Activated gamma-delta T cell treated with anti-CD3 and anti-CD28 coated beads, Interleukin-2, amount 50 U/mL, for 16 hours (primary cell): ENCODE measurements around the gene CTNNAL1.
"Not testable (repeated sequence)": the region's sequence is repeated elsewhere in the genome, so short reads cannot be mapped to it uniquely, and the experiment has no call there.

Experiments
- DNase-seq: peaks from one replicate; pipeline ENCODE4 v3.0.0-alpha.2; 2020; ENCODE audit warnings: low read depth

CTNNAL1 gene

DNA sequence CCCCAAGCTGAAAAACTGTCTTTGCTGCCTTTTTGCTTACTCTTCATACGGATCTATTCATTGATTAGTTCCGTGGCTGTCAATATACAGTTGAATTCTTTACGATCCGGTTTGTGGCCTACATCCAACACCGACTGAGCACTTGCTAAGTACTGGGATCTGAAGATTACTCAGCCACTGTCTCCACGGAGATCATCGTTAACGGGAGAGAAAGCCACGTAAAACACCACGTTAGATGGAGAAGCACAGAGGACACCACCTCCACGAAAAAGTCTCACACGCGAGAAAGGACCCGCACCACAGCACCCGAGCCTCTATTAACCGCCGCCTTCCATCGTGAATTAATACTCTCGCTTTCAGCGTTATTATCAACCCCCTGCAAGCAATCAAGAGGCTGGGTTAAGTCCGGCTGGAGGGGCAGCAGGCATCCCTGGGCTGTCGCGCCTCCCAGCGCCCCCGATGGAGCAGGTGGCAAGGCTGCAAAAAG lies 80.0 kb downstream of the CTNNAL1 start:
- no peak for DNase-seq

GRCh38 chr9:108928386-108928785 lies 84.9 kb downstream of the CTNNAL1 start:
- DNase-seq: no peak

DNA sequence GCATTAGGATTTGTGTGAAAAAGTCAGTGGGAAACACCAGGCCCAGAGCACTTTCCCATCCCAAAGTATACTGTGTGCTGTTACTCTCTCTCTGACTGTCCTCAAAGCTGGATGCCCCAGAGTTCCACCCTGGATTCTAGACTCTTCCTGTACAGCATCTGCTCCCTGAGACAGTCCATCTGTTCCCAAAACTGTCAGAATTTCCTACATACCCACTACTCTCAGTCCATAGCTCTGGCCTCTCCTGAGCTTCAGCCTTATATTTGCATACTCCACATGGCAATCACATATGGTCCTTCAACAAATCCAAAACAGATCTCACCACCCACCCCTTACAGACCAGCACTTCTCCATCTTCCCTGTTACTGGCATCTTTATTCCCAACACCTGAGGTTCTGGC lies 88.8 kb downstream of the CTNNAL1 start:
- no peak for DNase-seq

- DNase-seq: no peak
These were observed 92.1 kb downstream of the CTNNAL1 start for GRCh38 chr9:108921200-108921599.

DNA sequence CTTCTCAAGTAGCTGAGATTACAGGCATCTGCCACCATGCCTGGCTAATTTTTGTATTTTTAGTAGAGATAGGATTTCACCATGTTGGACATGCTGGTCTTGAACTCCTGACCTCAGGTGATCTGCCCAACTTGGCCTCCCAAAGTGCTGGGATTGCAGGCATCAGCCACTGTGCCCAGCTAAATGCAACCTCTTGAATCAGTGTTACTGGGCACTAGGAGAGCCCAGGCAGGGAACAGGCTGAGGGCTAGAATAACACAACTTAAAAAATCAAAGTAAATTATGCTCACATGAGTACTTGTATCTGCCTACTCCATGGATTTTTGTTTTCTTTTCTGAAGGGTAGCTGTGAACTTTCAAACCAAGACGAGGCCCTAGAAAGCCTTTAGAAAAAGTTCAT lies 92.9 kb downstream of the CTNNAL1 start:
- not testable (repeated sequence) for DNase-seq

- no peak for DNase-seq
These were observed 93.8 kb downstream of the CTNNAL1 start for GRCh38 chr9:108919517-108919916.

DNA sequence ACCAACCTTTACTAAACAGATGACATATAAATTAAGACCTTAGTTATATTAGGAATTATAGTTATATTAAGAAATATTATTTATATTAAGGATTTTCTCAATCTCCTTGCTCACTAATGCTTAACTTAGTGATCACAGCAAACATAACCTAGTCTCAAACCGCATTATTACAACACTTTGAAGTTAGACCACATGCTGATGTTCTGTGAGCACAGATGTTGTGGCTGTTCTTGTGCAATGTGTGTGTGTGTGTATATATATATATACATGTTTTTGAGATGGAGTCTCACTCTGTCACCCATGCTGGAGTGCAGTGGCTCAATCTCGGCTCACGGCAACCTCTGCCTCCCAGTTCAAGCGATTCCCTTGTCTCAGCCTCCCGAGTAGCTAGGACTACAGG lies 99.9 kb downstream of the CTNNAL1 start:
- no peak for DNase-seq

DNA sequence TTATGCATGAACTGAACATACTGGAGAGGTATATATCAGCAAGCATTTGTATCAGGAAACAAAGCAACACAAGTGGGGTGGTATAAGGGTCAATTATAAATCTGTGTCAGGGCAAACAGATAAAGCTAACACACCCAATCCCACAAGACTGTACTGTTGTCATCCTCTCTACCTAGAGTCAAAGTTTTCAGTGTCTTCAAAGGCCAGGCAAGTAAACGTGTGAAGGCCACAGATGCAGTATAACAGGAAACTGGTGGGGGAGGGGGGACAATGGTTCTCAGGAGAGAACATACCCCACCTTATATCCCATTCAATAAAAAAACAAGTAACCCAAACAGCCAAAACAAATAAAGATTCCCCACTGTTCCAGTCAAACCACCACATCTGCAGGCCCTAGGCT lies 101.5 kb downstream of the CTNNAL1 start:
- no peak for DNase-seq

- DNase-seq: no peak
These were observed 102.4 kb downstream of the CTNNAL1 start for GRCh38 chr9:108910914-108911313.

DNA sequence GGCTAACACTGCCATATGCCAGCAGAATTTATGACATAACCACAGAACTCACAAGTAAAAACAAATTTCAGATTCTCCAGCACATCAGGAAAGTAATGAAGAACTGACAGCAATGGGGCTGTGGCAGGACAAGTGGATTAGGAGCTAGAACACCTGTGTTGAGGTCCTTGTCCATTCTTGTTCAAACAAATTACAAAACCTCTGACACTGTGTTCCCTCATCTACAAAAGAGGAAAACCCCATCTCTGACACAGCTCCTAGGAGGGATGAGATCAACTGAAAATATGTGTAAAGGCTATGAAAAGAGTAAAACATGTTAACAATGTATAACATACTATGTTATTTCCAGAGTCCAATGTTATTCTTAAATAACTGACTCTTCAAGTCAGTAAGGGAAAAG lies 102.9 kb downstream of the CTNNAL1 start:
- no peak for DNase-seq

DNA sequence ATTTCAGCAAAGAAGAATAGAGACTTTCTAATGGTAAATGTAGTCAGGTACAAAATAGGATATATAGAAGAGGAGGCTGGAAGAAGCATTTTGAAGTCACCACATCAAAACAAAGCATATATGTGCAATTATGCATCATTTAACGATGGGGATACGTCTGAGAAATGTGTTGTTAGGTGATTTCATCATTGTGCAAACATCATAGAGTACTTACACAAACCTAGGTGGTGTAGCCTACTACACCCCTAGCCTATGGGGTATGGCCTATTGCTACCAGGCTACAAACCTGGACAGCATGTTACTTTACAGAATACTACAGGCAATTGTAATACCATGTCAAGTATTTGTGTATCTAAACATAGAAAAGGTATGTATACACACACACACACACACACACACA lies 107.8 kb downstream of the CTNNAL1 start:
- no peak for DNase-seq

- no peak for DNase-seq
These were observed 109.1 kb downstream of the CTNNAL1 start for GRCh38 chr9:108904161-108904560.

DNA sequence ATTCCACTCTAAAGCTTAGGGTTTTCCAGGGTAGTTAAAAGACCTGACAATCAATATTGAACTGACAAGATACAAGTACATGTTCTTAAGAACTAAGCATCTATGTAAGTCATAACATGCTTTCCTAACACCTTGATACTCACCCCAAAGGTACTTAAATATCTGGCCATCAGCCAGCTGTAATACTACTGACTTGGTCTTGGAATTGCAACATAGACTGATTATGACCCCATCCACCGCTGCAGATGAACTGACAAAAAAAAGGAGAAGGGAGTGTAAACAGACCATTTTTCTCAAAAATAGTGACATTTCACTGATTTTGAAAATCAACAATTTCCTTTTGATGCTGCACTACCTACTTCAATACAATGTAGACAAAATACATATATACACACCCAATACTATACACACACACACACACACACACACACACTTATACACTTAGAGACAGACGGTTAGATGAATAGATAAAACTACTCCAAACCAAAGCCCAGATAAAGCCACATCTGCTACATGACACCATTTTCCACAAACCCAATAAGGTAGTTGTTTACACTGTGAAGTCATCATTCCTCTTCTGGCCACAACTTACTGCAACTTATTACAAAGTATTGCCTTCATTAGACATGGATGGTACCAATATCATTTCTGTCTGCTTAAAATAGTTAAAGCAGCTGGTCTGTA lies 109.7 kb downstream of the CTNNAL1 start:
- no peak for DNase-seq

DNA sequence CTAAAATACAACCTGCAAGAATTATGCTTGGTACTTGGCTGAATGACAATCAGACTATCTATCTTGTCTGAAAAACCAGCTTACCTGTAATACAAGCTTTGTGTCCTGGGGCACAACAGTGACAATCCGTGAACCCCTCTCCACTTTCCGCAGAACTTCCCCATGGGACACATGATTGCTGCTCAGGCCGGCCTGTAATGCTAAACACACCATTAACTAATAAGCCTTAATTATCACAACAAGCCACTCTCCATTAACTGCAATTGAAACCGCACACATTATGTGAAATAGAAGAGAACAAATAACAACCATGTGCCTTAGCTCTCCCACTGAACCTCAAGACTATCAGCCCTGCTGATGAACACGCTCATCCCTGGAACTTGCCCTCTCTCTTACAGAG lies 113.1 kb downstream of the CTNNAL1 start:
- no peak for DNase-seq

- not testable (repeated sequence) for DNase-seq
These were observed 114.1 kb downstream of the CTNNAL1 start for GRCh38 chr9:108899023-108899695.

GRCh38 chr9:108897324-108898096 lies 115.8 kb downstream of the CTNNAL1 start:
- DNase-seq: no peak

DNA sequence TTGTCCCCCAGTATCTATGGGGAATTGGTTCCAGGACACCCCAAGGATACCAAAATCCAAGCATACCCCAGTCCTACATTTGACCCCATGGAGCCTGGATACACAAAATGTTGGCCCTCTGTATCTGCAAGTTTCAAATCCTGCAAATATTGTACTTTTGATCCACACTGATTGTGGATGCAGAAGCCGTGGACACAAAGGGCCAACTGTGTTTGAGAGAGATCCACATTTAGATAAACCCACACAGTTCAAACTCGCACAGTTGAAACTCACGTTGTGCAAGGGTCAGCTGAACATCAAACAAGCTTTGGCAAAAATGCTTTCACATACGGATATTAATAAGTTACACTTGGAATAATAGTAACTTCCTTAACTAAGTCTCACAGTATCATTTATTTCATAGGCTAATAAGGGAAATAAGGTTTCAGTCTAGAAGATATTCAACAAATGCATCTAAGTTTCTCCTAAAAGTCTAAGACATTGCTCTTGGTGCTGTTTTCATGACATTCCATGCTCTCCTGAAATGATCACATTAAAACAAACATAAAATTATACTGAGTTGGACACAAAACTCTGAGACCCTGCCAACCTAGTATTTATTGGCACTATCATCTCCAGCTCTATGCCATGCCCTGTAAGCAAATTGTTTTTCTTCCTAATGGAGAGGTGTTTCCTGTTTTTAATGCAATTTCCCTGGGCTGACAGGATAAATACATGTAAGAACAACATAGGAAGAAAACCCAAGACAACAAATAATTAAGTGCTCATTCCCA lies 118.9 kb downstream of the CTNNAL1 start:
- DNase-seq: no peak
